Right lobe of liver (tissue), 6 donors: ENCODE results near the gene LDLRAD3. TPM values are rescaled to one million over a fixed set of nuclear protein-coding genes. Genes with fewer than 3 reads are reported as not detected.

ENCODE experiments used
- ATAC-seq, 4 donors: fragments of 200-7000 bp; cut with Tn5 transposase; one replicate each; pipeline ENCODE4 v1.9.1; 2020; ENCODE audit warnings: mild to moderate bottlenecking in 4 of 4, moderate library complexity in 4 of 4
- DNase-seq, 3 donors: peaks; one replicate each; pipeline ENCODE4 v3.0.0-alpha.2; 2020
- H3K27ac ChIP-seq, 3 donors: fragments of 200-600 bp; one replicate each; pipeline ENCODE4 v1.8.0; 2022
- H3K27me3 ChIP-seq, 2 donors: fragments of 200-600 bp; one replicate each; pipeline ENCODE4 v1.8.0; 2022
- H3K36me3 ChIP-seq, 4 donors: fragments of 200-600 bp; sonication (generic) in 1 of 4; one replicate each; pipeline versions ENCODE4 v1.5.1 to v1.8.0; 2017 to 2022; ENCODE audit warnings: control low read depth in 1 of 4
- H3K4me1 ChIP-seq, 4 donors: fragments of 200-600 bp; sonication (generic) in 1 of 4; one replicate each; pipeline versions ENCODE4 v1.5.1 to v1.8.0; 2017 to 2022; ENCODE audit warnings: control low read depth in 1 of 4
- H3K4me3 ChIP-seq, 3 donors: fragments of 200-600 bp; one replicate each; pipeline ENCODE4 v1.8.0; 2022
- H3K9me3 ChIP-seq, 4 donors: fragments of 200-600 bp; sonication (generic) in 1 of 4; one replicate each; pipeline versions ENCODE4 v1.5.1 to v1.8.0; 2017 to 2022; ENCODE audit warnings: control low read depth in 1 of 4
- POLR2A ChIP-seq: fragments of 450-650 bp; IDR thresholded peaks from one replicate; pipeline ENCODE4 v1.6.1; 2017; ENCODE audit warnings: antibody characterized with exemption, mild to moderate bottlenecking
- WGBS: methylation state at CpG from one replicate; pipeline ENCODE4 v1.1.6; 2018; ENCODE audit warnings: low coverage, low lambda C conversion rate; ENCODE audit not compliant: insufficient coverage; ENCODE audit errors: missing lambda C conversion rate; 5-methylcytosine and 5-hydroxymethylcytosine counted together
- intact Hi-C, 2 donors: fragments of 100-400 bp; cut with DNase I; formaldehyde crosslinking; loops; one replicate each; pipeline versions ENCODE4 v1.11.2 to v1.14.1; 2022
- long read RNA-seq: library from polyadenylated mRNA; unstranded; transcript quantifications from one replicate; pipeline ENCODE4 v2.0.0, GENCODE V29; 2019
- total RNA-seq, 6 experiments: library from RNA; depleted of rRNA in 2 of 6; stranded (reverse); fragments of >200 nt in 2 of 6; fragmentation: NEBNext Ultra II Directional in 3 of 6; extraction: Animal tissue kit (Norgen Biotek cat#: 25700) in 3 of 6; gene quantifications; one replicate each; pipeline versions ENCODE4 v1.1.0 to v1.2.4, GENCODE V29; 2016 to 2023
- TF ChIP-seq, protein P1 (sequence below), 4 donors: fragments of 200-600 bp in 3 of 4; fragments of 450-650 bp in 1 of 4; IDR thresholded peaks; one replicate each; pipeline versions ENCODE4 v1.5.1 to v1.8.0; 2016 to 2022; ENCODE audit warnings: antibody characterized with exemption in 4 of 4, mild to moderate bottlenecking in 2 of 4
- donor health status: DM: no; HTN: yes; CAD: no.
- donor health status: DM: no; HTN: no; CAD: no.
- donor health status: DM: no; HTN: no; CAD: no.
- donor health status: DM: no; HTN: yes; CAD: no.
- donor health status: DM: no; HTN: yes; CAD: no.

The LDLRAD3 gene, protein sequence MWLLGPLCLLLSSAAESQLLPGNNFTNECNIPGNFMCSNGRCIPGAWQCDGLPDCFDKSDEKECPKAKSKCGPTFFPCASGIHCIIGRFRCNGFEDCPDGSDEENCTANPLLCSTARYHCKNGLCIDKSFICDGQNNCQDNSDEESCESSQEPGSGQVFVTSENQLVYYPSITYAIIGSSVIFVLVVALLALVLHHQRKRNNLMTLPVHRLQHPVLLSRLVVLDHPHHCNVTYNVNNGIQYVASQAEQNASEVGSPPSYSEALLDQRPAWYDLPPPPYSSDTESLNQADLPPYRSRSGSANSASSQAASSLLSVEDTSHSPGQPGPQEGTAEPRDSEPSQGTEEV
- 1 to 10 TPM in 5 of 6 experiments, under 1 TPM in 1; 0.62 to 3.3 (median 2.7) TPM for total RNA-seq
- long read RNA-seq, result 0 reads

DNA sequence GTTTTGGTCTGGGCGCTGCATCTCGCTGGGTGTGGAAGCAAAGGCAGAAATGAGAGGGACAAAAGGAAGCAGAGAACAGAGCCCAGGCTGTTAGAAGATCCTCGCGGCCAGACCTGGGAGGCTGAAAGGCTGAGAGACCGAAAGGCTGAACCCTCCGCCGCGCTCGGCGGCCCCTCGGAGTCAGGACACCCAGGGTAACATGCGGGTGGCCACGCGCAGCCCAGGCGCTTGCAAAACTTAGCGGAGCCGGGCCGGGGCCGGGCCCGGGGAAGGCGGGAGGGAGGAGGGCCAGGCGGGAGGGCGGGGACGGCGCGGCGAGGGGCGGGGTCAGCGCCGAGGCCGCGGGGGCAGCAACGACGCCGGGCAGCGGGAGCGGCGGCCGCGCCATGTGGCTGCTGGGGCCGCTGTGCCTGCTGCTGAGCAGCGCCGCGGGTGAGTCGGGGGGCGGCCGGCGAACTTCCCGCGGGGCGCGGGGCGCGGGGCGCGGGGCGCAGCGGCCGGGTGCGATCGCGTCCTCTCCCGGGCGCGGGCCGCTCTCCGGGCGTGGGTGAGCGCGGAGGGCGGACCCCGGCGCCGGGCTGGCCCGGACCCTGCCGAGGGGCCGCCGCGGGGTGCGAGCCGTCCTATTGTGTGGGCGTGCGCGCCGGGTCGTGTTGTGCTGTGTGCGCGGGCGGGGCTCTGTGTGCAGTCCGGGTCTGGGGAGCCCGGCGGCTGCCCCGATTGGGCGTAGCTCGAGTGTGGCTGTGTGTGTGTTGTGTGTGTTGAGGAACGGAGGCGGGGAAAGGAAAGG, at the start of gene LDLRAD3:
TSS of gene LDLRAD3 (plus strand) at position 350 of the 790 bp plus-strand sequence. CDS start at position 387, 37 bp downstream.
- no peaks in the 10 kb centered on the region for H3K27me3 ChIP-seq
- no peaks in the 10 kb centered on the region for H3K9me3 ChIP-seq
- WGBS, result 0% methylated on average over 15 of the region's 97 CpGs
- H3K36me3 ChIP-seq, result no peaks in the 10 kb centered on the region
- intact Hi-C loops, result no loop called here
- ATAC-seq (peak; percentile 96 to 98 (median 96)), DNase-seq (peak; percentile 85 to 89 (median 86))
- TF ChIP-seq POLR2A, result peak; percentile 15
- TF ChIP-seq, protein P1, sequence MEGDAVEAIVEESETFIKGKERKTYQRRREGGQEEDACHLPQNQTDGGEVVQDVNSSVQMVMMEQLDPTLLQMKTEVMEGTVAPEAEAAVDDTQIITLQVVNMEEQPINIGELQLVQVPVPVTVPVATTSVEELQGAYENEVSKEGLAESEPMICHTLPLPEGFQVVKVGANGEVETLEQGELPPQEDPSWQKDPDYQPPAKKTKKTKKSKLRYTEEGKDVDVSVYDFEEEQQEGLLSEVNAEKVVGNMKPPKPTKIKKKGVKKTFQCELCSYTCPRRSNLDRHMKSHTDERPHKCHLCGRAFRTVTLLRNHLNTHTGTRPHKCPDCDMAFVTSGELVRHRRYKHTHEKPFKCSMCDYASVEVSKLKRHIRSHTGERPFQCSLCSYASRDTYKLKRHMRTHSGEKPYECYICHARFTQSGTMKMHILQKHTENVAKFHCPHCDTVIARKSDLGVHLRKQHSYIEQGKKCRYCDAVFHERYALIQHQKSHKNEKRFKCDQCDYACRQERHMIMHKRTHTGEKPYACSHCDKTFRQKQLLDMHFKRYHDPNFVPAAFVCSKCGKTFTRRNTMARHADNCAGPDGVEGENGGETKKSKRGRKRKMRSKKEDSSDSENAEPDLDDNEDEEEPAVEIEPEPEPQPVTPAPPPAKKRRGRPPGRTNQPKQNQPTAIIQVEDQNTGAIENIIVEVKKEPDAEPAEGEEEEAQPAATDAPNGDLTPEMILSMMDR (IDR thresholded peaks at IDR 0.05), result no peak
- peak within 1 kb of the TSS in 1 of 3 donors; percentile 60 for H3K27ac ChIP-seq
- peaks cover 0 to 6% (median 0%) of the 10 kb centered on the region in 4 donors for H3K4me1 ChIP-seq
- H3K4me3 ChIP-seq, result peak within 1 kb of the TSS; percentile 48 to 63 (median 55)

DNA sequence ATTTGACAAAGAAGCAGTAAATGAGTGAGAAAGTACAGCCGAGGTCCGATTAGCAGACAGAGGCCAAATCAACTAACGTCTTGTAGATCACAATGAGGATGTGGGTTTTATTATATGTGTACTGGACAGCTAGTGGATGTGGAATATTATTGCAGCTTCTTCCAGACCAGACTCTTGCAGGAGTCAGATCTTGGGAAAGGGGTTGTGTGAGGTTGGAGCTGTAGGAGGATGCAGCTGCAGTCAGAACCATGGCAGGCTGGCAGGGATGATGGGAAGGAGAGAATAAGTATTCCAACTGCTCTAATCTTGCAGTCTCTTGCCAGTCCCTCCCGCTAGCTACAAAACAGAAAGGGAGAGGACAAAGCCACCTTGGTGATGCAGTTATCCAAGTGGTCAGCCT, 46.8 kb upstream of the LDLRAD3 start:
- WGBS, result 66% methylated on average over 4 of the region's 4 CpGs
- Histone ChIP-seq H3K27me3 (no peaks in the 10 kb centered on the region), H3K36me3 (no peaks in the 10 kb centered on the region), H3K9me3 (no peaks in the 10 kb centered on the region), H3K4me1 (no peaks in the 10 kb centered on the region), H3K27ac (no peak overlapping the region), H3K4me3 (no peak overlapping the region)
- no peak for ATAC-seq
- intact Hi-C loops, result no loop called here
- no peak for DNase-seq
- no peak for TF ChIP-seq POLR2A
- TF ChIP-seq, protein P1 (IDR thresholded peaks at IDR 0.05), result no peak

DNA sequence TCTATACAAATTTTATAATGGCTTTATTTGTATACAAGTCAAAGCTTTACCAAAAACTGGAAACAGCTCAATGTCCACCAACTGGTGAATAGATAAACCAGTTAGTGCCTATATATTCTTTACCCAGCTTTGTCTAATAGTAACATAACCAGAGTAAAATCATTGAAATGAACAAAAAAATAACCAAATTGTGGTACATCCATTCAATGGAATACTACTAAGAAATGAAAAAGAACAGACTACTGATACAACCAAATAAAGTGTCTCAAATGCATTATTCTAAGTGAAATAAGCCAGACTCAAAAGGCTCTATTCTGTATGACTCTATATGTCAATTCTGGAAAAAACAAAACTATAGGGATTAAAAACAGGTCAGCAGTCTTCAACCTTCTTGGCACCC, 40.9 kb upstream of the LDLRAD3 start:
- intact Hi-C loops, result no loop called here
- Histone ChIP-seq H3K4me3 (no peak overlapping the region), H3K27me3 (no peaks in the 10 kb centered on the region), H3K27ac (no peak overlapping the region), H3K9me3 (peaks cover 0 to 7% (median 0%) of the 10 kb centered on the region in 4 donors), H3K4me1 (no peaks in the 10 kb centered on the region), H3K36me3 (no peaks in the 10 kb centered on the region)
- DNase-seq (no peak), ATAC-seq (no peak)
- TF ChIP-seq, protein P1 (IDR thresholded peaks at IDR 0.05), result no peak
- no peak for TF ChIP-seq POLR2A

DNA sequence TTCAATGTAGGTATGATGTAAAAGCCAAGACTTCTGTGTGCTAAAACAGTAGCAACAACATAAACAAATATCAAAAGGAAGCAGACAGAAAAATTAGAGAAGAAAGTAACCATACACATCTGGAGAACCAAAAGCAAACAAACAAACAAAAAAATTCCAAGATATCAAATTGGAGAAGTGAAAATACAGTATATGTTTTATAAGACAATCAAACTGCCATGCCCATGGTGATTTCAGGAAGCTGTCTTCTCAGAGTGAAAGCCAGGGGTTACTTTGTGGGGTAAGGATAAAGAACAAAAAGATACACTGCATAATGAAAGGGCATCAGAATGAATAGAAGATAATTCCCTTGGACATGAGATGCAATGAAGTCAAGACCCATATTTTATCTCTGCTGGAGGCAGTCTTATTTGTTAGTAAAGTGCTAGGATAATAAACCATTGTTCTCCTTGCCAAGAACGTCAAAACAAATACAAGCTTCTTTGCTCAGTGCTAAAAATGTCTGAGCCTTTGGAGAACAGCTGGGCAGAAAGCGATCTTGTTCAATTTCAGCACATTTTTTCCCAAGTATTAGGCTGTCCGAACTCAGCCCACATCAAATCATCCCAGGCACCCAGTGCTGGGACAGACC, 38.1 kb upstream of the LDLRAD3 start:
- H3K9me3 ChIP-seq, result peaks cover 0 to 7% (median 0%) of the 10 kb centered on the region in 4 donors
- no peak for DNase-seq
- no peaks in the 10 kb centered on the region for H3K27me3 ChIP-seq
- WGBS, result 33% methylated on average over 3 of the region's 3 CpGs
- no peaks in the 10 kb centered on the region for H3K4me1 ChIP-seq
- TF ChIP-seq, protein P1 (IDR thresholded peaks at IDR 0.05), result no peak
- no peak for TF ChIP-seq POLR2A
- no peak overlapping the region for H3K27ac ChIP-seq
- H3K4me3 ChIP-seq, result no peak overlapping the region
- no peaks in the 10 kb centered on the region for H3K36me3 ChIP-seq
- no peak for ATAC-seq
- intact Hi-C loops, result no loop called here
